Stimulated activated CD8-positive, alpha-beta memory T cell treated with anti-CD3 and anti-CD28 coated beads, Interleukin-4, amount 100 ng/mL, for 24 hours (primary cell): Measurements from ENCODE around the gene MAML3.

Source experiments
- DNase-seq: peaks from one replicate; pipeline ENCODE4 v3.0.0-alpha.2; 2020; ENCODE audit warnings: low read depth

MAML3 gene

DNA sequence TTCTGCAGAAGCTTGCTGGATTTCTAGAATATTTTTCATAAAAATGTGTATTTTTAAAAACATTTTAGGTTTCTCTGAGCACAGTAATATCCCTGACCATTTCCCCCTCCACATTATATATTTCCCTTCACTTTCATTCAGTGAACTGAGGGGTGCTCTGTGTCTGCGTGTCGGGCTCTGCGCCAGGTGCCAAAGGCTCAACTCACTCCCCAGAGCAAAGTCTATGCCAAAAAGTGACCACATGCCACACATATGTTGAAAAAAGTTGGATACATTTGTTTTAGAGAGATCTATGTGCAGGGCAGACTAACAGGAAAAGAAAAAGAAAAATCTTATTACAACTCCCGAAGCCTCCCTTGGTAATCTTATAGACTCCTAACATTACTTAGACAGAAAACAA, 254.6 kb downstream of the MAML3 start:
- no peak for DNase-seq

DNA sequence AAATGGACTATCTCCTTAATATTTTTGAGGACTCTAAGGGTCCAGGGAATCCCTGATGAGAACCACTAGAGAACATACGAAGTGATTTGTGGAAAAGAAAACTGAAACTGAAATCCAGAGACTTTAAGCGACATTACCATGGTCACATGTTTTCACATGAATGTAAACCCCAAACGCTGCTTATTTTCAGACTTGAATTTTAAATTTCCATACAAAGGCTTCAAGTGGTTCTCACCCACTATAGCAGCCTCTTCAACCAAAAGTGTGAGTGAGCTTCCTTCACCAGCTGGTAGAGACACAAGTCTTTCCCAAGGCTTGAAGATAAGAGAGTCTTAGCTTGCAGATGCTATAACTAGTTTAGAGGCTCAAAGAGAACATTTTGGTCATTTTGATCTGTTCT, 255.7 kb downstream of the MAML3 start:
- DNase-seq = no peak

- DNase-seq = no peak
These were observed 257.8 kb downstream of the MAML3 start for GRCh38 chr4:139896091-139896604.

DNA sequence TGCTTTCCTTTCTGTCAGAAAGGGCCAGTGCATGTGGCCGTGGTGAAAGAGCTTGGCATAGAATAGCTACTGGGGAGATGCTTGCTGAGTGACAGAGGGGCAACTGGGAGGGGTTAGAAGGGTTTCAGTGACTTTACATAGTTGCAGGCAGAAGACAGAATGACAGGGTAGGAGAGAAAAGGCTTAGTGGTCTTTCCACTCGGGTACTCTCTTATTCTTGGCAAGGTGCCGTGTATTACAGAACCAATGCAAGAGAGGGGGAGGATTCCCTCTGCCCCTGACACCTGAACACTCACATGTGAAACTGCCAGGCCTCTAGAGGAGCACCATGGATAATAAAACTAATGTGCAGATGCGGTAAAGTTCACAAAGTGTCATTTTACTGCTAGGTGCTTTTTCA, 260.2 kb downstream of the MAML3 start:
- no peak for DNase-seq

- DNase-seq = no peak
These were observed 260.8 kb downstream of the MAML3 start for GRCh38 chr4:139892973-139893736.

- no peak for DNase-seq
These were observed 263.2 kb downstream of the MAML3 start for GRCh38 chr4:139890816-139891215.

- no peak for DNase-seq
These were observed 264.1 kb downstream of the MAML3 start for GRCh38 chr4:139889901-139890300.

DNA sequence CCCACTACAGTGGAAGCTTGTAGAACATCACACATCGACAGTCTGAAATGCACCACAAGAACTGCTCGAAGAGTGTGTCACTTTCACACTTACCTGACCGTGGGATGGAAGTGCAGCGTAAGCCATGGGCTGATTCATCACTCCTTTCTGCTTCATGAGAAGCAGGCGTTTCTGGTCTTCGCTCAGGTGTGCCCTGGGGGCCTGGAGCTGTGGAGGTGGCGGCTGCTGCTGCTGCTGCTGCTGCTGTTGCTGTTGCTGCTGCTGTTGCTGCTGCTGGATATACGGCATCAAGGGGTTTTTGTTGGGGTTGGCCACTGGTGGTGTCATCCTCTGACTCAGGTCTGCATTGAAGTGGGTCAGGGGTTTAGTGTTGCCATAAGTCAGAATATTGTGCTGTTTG, 264.7 kb downstream of the MAML3 start:
- no peak for DNase-seq

DNA sequence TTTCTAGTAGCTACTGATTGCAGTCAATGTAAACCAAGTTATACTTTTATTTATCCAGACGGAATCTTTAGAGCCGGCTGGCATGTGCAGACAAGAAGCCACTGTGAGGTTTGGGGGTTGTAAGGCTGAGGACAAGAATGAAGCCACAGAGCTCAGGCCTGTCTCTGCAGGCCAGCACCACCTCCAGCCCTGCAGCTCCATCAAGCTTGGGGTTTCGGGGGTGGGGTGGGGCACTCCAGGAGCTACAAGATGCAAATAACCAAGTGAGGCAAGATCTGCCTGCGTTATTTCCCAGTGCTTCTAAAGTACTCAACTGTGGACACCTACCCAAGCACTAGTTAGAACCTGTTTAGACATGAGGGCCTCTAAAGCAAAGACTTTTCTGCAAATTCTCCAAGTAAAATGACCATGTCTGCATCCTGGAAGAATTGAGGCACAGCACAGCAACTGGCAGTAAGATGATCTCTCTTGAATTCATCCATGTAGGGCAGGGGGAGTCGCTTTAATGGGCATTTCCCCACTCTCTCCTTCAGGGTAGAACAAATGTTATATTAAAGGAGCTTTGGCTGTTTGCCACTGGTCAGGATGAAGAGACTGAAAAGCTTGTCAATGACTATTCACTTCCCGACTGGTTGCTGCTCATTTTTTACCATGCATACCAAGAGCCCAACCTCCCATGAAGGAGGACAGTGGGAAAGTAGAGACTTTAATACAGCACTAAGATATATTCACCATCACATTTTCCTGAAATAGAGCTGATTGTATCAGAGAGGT, 265.8 kb downstream of the MAML3 start:
- DNase-seq = no peak

GRCh38 chr4:139887376-139887802, 266.6 kb downstream of the MAML3 start:
- no peak for DNase-seq

- no peak for DNase-seq
These were observed 267.2 kb downstream of the MAML3 start for GRCh38 chr4:139886798-139887197.

GRCh38 chr4:139884438-139884837, 269.5 kb downstream of the MAML3 start:
- no peak for DNase-seq

GRCh38 chr4:139880841-139881240, 273.1 kb downstream of the MAML3 start:
- no peak for DNase-seq

DNA sequence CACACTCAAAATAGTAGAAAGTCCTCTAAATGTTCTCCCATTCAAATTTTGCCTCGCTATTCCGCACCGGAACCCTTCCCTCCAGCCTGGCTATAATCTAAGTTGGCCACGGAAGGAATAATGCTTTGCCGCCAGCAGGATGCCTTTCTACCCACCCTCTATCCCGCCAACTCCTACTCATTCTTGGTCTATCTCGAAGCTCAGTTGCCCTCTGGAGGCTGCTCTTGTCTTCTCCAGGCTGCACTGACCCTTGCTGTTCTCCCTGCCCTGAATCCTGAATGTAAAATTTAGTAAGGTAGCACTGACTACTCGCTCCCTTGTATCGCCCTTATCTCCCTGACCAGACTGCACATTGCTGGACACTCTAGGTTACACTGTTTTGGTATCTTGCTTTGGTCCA, 275.9 kb downstream of the MAML3 start:
- DNase-seq = no peak

- DNase-seq = no peak
These were observed 277.5 kb downstream of the MAML3 start for GRCh38 chr4:139876337-139876941.

- DNase-seq = no peak
These were observed 278.6 kb downstream of the MAML3 start for GRCh38 chr4:139875411-139875825.

GRCh38 chr4:139873111-139873860, 280.7 kb downstream of the MAML3 start:
- DNase-seq = no peak

DNA sequence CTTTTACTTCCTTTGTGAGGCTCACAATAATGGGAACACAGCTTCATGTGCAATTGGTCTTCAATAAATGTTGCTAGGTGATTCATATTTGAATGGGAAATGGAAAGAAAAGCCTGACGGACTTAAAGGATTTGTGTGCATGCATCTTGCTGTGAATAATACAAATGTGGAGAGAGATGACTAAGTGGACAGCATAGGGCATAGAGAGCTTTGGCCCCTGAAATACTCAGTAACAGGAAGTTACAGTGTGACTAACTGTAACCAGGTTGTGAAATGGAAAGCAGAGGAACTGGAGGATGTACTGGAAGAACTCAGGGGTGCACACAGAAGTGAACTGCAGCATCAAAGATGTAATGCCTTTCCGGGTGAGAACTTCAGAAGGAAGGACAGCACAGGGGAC, 281.7 kb downstream of the MAML3 start:
- DNase-seq = no peak

- no peak for DNase-seq
These were observed 284.2 kb downstream of the MAML3 start for GRCh38 chr4:139869810-139870209.

DNA sequence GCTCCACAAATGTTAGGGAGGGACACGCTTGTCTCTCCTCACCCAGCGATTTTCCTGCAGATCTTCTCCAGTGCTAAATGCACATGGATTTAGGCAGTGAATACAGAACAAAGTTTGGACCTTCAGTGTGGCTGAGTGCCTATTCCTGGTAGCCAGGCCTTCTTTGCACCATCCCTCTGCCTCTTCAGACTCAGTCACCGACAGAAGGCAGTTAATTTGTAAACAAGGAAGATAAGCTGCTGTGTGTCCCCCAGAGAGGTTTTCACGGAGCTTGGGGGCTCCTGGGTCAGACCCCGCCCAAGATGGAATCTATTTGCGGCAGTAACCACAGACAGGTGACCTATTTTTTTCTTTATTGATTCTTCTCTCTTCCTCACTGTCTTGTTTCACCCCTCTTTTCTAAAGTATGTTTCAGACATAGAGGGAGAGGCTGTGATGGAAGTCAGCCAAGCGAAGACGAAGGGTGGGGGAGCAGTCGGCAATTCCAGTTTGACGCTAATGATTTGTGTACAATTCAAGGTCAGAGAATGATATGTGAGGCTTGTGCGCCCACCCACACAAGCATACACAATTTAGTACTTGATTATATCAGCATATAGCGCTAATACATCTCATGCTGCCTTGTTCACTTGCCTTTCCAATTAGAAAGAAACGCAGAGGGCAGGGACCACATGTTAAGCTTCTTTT, 287.6 kb downstream of the MAML3 start:
- DNase-seq = no peak

- no peak for DNase-seq
These were observed 288.4 kb downstream of the MAML3 start for GRCh38 chr4:139865537-139865936.

DNA sequence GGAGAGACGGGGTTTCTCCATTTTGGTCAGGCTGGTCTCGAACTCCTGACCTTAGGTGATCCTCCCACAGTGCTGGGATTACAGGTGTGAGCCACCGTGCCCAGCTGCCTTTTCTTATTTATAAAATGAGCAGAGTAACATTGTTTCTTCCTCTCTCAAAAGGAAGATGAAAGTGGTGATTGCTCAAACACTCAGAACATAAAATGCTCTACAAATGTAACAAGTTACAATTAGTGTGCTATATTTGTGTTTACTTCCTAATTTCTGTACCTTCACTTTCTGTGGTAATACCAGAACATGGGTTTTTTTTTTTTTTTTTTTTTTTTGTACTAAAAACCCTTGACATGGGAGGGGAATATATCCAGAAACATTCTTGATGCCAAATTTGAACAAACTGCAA, 290.5 kb downstream of the MAML3 start:
- DNase-seq = no peak
